ENCODE measurements around the gene PODN.

Gene PODN

DNA sequence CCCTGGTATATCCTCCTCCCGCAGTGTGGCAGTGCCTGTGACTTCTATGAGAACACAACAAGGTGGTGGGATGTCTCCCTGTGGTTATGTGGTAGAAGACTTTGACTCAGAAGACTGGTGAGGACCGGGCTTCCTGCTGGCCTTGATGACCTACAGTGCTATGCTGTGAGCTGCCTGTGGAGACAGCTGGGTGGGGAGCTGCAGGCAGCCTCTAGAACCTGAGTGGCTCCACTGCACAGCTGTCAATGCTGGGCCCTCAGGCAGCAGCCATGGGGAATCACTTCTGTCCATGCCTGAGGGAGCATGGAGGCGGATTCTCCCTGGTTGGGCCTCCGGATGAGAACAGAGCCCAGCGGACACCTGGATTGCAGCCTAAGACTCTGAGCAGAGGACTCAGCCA is 65.5 kb downstream of the PODN start:
- DNase-seq (ENCODE audit: insufficient read length, low spot score) (no peak), FAIRE-seq (no peak)
- TF ChIP-seq, protein P1, sequence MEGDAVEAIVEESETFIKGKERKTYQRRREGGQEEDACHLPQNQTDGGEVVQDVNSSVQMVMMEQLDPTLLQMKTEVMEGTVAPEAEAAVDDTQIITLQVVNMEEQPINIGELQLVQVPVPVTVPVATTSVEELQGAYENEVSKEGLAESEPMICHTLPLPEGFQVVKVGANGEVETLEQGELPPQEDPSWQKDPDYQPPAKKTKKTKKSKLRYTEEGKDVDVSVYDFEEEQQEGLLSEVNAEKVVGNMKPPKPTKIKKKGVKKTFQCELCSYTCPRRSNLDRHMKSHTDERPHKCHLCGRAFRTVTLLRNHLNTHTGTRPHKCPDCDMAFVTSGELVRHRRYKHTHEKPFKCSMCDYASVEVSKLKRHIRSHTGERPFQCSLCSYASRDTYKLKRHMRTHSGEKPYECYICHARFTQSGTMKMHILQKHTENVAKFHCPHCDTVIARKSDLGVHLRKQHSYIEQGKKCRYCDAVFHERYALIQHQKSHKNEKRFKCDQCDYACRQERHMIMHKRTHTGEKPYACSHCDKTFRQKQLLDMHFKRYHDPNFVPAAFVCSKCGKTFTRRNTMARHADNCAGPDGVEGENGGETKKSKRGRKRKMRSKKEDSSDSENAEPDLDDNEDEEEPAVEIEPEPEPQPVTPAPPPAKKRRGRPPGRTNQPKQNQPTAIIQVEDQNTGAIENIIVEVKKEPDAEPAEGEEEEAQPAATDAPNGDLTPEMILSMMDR (IDR thresholded peaks at IDR 0.05; ENCODE audit: insufficient read depth, missing control alignments): no peak

DNA sequence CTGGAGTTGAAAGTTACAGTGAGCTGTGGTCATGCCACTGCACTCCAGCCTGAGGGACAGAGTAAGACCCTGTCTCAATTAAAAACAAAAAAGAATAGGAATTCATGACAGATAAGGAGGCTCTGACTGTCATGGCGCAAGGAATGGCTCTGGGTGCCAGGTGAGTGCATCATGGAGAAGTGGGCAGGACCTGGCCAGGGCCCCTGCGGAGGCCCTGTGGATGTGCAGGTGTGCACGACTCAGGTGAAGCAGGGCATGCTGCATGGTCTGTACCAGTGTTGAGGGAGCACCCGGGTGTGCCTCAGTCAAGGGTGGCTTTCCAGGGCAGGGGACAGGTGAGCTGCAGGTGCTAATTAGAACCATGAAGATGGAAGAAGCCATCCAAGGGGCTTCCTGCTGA is 66.4 kb downstream of the PODN start:
- no peak for DNase-seq (ENCODE audit: insufficient read length, low spot score)
- FAIRE-seq: no peak
- TF ChIP-seq, protein P1 (IDR thresholded peaks at IDR 0.05; ENCODE audit: insufficient read depth, missing control alignments): no peak

DNA sequence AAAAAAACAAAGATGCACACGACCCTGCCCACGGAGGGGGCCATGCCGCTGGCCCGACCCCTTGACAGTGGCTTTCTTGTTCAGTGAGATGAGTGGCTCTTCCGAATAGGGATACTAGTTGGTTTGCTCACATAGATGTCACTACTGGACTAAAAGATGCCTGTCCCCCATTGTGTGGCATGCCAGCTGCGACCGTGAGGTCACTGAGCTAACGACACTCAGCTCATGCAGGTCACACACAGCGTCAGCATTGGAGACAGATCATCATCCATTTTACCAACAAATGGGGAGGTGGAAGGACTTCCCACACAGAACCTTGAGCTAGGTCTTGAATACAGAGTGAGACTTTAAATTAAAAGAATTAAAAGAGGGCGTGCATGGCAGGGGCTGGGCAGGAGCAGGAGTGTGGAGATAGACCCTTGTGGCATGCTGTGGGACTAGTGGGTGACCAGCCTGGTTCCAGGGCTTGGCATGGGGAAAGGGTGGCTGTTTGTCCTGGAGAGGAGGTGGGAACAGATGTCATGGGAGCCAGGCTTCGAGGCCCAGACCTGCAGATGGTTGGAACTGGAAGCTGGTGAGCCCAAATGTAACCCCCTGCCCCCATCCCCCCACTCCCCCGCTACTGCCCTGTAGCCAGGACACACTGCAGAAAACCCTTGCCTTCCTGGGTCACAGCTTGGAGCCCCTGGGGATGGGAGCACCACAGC is 68.0 kb downstream of the PODN start:
- TF ChIP-seq, protein P1 (IDR thresholded peaks at IDR 0.05; ENCODE audit: insufficient read depth, missing control alignments): no peak
- no peak for FAIRE-seq
- DNase-seq (ENCODE audit: insufficient read length, low spot score): no peak

DNA sequence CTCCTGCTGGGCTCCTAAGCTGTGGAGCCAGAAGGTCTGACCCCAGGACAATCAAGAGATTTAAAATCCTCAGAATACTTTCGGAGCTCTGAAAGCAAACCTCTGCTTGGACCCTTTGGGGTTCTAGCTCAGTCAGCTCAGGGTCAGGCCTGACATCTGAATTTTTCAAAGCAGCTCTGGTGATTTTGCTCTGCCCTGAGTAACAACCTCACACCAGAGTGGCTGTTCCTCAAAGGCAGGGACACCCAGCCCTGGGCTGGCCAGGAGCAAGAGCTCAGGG is 68.5 kb downstream of the PODN start:
- TF ChIP-seq, protein P1 (IDR thresholded peaks at IDR 0.05; ENCODE audit: insufficient read depth, missing control alignments): no peak
- no peak for FAIRE-seq
- no peak for DNase-seq (ENCODE audit: insufficient read length, low spot score)

DNA sequence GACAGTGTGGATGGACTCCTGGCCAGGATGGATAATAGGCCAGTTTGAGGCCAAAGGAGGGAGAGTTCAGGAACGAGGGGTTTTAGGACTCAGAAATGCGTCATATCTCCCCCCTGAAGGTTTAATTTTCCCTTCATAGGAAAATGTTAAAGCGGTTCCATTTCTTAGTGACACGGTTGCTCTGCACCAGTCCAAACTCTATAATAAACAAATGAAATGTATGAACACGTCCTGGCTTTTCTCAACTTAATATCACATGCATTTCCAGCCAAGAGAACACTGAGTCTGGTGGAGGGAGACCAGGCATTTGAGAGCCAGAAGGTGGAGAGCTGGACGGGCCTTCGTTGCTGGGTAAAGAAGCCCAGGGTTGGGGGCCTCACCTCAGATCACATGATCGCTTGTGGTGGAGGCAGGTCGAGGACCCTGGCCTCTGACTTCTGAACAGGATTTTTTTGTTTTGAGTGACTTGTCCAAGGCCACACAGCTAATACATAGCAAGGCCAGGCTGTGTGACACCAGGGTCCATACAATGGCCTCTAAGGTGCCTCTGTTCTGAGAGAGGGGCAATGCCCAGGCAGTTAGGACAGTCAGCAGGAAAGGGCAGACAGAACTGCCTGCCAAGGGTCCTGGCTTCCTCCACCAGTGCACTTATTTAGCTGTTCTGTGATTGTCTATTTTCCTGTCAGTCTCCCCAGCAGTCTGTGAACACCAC is 69.0 kb downstream of the PODN start:
- no peak for DNase-seq (ENCODE audit: insufficient read length, low spot score)
- no peak for FAIRE-seq
- TF ChIP-seq, protein P1 (IDR thresholded peaks at IDR 0.05; ENCODE audit: insufficient read depth, missing control alignments): no peak

- FAIRE-seq (no peak), DNase-seq (ENCODE audit: insufficient read length, low spot score) (no peak)
- TF ChIP-seq, protein P1 (IDR thresholded peaks at IDR 0.05; ENCODE audit: insufficient read depth, missing control alignments): no peak
These were observed 69.6 kb downstream of the PODN start for GRCh38 chr1:53131590-53131938.

- no peak for FAIRE-seq
- TF ChIP-seq, protein P1 (IDR thresholded peaks at IDR 0.05; ENCODE audit: insufficient read depth, missing control alignments): no peak
- no peak for DNase-seq (ENCODE audit: insufficient read length, low spot score)
These were observed 70.2 kb downstream of the PODN start for GRCh38 chr1:53132176-53132575.
